HEK293 (cell line): ENCODE data around the gene PTPRF.
A peak's percentile ranks its signal among the peaks of the same experiment; 100 is the strongest.

Experiments used
- CTCF ChIA-PET: fragments of 350-600 bp; formaldehyde crosslinking; extraction: SDS; loops from one replicate; lab custom pipeline; 2021; ENCODE audit warnings: antibody characterized with exemption; lab: Yijun Ruan, JAX
- POLR2A ChIA-PET: fragments of 300-600 bp; formaldehyde crosslinking; extraction: SDS; loops from one replicate; lab custom pipeline; 2020; ENCODE audit warnings: antibody characterized with exemption, inconsistent platforms; lab: Yijun Ruan, JAX
- H3K27ac ChIP-seq: fragments of 200-500 bp; sonication (Bioruptor generic); 2 replicates; pipeline ENCODE4 v1.5.1; 2014; ENCODE audit warnings: low read depth, low read length, control low read depth, inconsistent platforms; ENCODE audit errors: extremely low read depth
- H3K36me3 ChIP-seq, 2 experiments: fragments of 200-500 bp in 1 of 2; sonication (Bioruptor generic) in 1 of 2; 1 replicate in 1 of 2; 2 replicates in 1 of 2; pipeline ENCODE4 v1.5.1; 2014 to 2017; ENCODE audit warnings: inconsistent platforms in 2 of 2, low read length in 2 of 2; ENCODE audit not compliant: control insufficient read depth in 2 of 2, insufficient read depth in 1 of 2
- H3K4me1 ChIP-seq: fragments of 200-500 bp; sonication (Bioruptor generic); 2 replicates; pipeline ENCODE4 v1.5.1; 2014; ENCODE audit warnings: mild to moderate bottlenecking, low read length, inconsistent platforms; ENCODE audit not compliant: control insufficient read depth, insufficient read depth
- H3K4me3 ChIP-seq: 2 replicates; pipeline ENCODE4 v1.5.1; 2011; ENCODE audit warnings: low read depth, mild to moderate bottlenecking, control low read depth, low read length, moderate library complexity
- H3K9me3 ChIP-seq: fragments of 200-500 bp; sonication (Bioruptor generic); 2 replicates; pipeline ENCODE4 v1.5.1; 2014; ENCODE audit warnings: low read depth, low read length, inconsistent platforms; ENCODE audit not compliant: control insufficient read depth, insufficient read depth
- CTCF ChIP-seq: fragments of 450-650 bp; formaldehyde crosslinking; IDR thresholded peaks from 2 replicates; pipeline ENCODE4 v1.5.1; 2016; ENCODE audit warnings: missing biosample characterization, missing genetic modification characterization
- KLF1 ChIP-seq: fragments of 450-650 bp; formaldehyde crosslinking; IDR thresholded peaks from 2 replicates; pipeline ENCODE4 v1.5.1; 2016; ENCODE audit warnings: missing biosample characterization, missing genetic modification characterization
- PRDM1 ChIP-seq: fragments of 450-650 bp; formaldehyde crosslinking; IDR thresholded peaks from 2 replicates; pipeline ENCODE4; 2016; ENCODE audit warnings: missing biosample characterization, missing genetic modification characterization
- SCRT2 ChIP-seq: fragments of 450-650 bp; formaldehyde crosslinking; IDR thresholded peaks from 2 replicates; pipeline ENCODE4 v1.5.1; 2016; ENCODE audit warnings: missing biosample characterization, missing genetic modification characterization
- ZBTB49 ChIP-seq: fragments of 450-650 bp; formaldehyde crosslinking; IDR thresholded peaks from 2 replicates; pipeline ENCODE4 v1.5.1; 2016; ENCODE audit warnings: missing biosample characterization, missing genetic modification characterization, low read depth
- ZBTB6 ChIP-seq: fragments of 450-650 bp; formaldehyde crosslinking; IDR thresholded peaks from 2 replicates; pipeline ENCODE4 v1.5.1; 2017; ENCODE audit warnings: missing biosample characterization, missing genetic modification characterization
- ZNF19 ChIP-seq: fragments of 450-650 bp; formaldehyde crosslinking; IDR thresholded peaks from 2 replicates; pipeline ENCODE4; 2016; ENCODE audit warnings: missing biosample characterization, missing genetic modification characterization, low read depth
- ZNF2 ChIP-seq: fragments of 450-650 bp; formaldehyde crosslinking; IDR thresholded peaks from 2 replicates; pipeline ENCODE4 v1.5.1; 2016; ENCODE audit warnings: missing biosample characterization, missing genetic modification characterization
- ZNF335 ChIP-seq: fragments of 450-650 bp; formaldehyde crosslinking; conservative IDR thresholded peaks from 2 replicates; pipeline ENCODE4 v1.5.1; 2016; ENCODE audit warnings: missing biosample characterization, missing genetic modification characterization
- ZNF394 ChIP-seq: fragments of 450-650 bp; formaldehyde crosslinking; IDR thresholded peaks from 2 replicates; pipeline ENCODE4 v1.5.1; 2016; ENCODE audit warnings: missing biosample characterization, missing genetic modification characterization, mild to moderate bottlenecking, moderate library complexity, borderline replicate concordance
- ZNF416 ChIP-seq: fragments of 450-650 bp; formaldehyde crosslinking; IDR thresholded peaks from 2 replicates; pipeline ENCODE4 v1.5.1; 2016; ENCODE audit warnings: missing biosample characterization, missing genetic modification characterization
- ZNF423 ChIP-seq: fragments of 450-650 bp; formaldehyde crosslinking; IDR thresholded peaks from 2 replicates; pipeline ENCODE4 v1.5.1; 2016; ENCODE audit warnings: missing biosample characterization, missing genetic modification characterization
- ZNF639 ChIP-seq: fragments of 450-650 bp; formaldehyde crosslinking; IDR thresholded peaks from 2 replicates; pipeline ENCODE4 v1.5.1; 2016; ENCODE audit warnings: missing biosample characterization, missing genetic modification characterization
- ZNF707 ChIP-seq: fragments of 450-650 bp; formaldehyde crosslinking; IDR thresholded peaks from 2 replicates; pipeline ENCODE4 v1.5.1; 2016; ENCODE audit warnings: missing biosample characterization, missing genetic modification characterization
- ZNF791 ChIP-seq: fragments of 450-650 bp; formaldehyde crosslinking; IDR thresholded peaks from 2 replicates; pipeline ENCODE4 v1.5.1; 2016; ENCODE audit warnings: missing biosample characterization, missing genetic modification characterization
- ZNF843 ChIP-seq: fragments of 450-650 bp; formaldehyde crosslinking; IDR thresholded peaks from 2 replicates; pipeline ENCODE4 v1.5.1; 2016; ENCODE audit warnings: missing biosample characterization, missing genetic modification characterization

The PTPRF gene

DNA sequence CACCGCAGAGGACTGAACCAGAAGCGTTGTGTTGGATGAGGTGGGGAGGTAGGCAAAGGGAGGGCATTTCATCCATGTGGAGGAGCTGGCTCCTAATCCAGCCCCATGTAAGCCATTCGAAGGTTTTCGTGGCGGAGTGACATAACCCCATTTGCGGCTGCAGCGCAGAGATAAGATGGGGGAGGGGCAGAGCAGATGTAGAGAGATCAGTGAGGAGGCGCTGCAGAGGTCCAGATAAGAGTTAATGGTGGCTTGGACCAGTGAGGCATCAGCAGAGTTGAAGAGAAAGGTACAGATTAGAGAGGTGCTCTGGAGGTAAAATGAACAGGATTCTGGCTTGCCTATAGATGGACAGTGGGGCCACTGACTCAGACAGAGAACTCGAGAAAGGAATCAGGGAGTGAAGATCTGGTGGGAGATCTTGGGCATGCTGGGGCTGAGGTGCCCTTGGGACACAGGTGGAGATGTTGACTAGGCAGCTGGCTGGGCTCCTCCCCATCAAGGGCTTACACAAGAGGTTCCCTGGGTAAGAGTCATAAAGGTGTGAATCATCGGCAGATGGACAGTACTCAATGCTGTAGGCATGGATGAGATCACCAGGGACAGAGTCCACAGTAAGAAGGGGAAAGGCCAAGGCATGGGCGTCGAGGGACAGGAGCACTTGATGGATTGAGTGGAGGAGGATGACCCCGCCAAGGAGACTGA is 7.8 kb upstream of the PTPRF start (continued):
- no peak for TF ChIP-seq ZBTB49 (tag by site-specific recombination)
- TF ChIP-seq CTCF (tag by site-specific recombination) = no peak
- TF ChIP-seq ZNF423 (tag by site-specific recombination) = no peak
- TF ChIP-seq ZNF416 (tag by site-specific recombination) = no peak
- 0 out of 2 replicates have a peak, but pooled peaks have one; percentile 22 for TF ChIP-seq KLF1 (tag by site-specific recombination)
- TF ChIP-seq ZNF639 (tag by site-specific recombination) = peak; percentile 62; the same call in 1 of the 2 replicates
- TF ChIP-seq ZBTB6 (tag by site-specific recombination) = no peak
- TF ChIP-seq ZNF335 (tag by site-specific recombination) = no peak
- no peak for TF ChIP-seq ZNF2 (tag by site-specific recombination)
- no peak for TF ChIP-seq ZNF19 (tag by site-specific recombination)
- no peak for TF ChIP-seq ZNF791 (tag by site-specific recombination)

- POLR2A ChIA-PET = interaction anchor here (0.8 to 1.7 kb wide), 2 partner anchors 57 to 125 kb away, joined by 3 to 7 read pairs; partner anchors contain the start of gene KDM4A
- H3K27ac ChIP-seq = no peak overlapping the region
- TF ChIP-seq SCRT2 (tag by site-specific recombination) = 0 out of 2 replicates have a peak, but pooled peaks have one; percentile 16
- no peak for TF ChIP-seq ZNF394 (tag by site-specific recombination)
- TF ChIP-seq, all 188 proteins: peak for 1
- CTCF ChIA-PET = interaction anchor here (0.7 kb wide), 1 partner anchor 85 kb away, joined by 3 read pairs; no protein-coding TSS in a partner anchor
- no peaks in the 10 kb centered on the region for H3K9me3 ChIP-seq
- H3K36me3 ChIP-seq = no peaks in the 10 kb centered on the region
- no peaks in the 10 kb centered on the region for H3K4me1 ChIP-seq
- no peak overlapping the region for H3K4me3 ChIP-seq
Observed at GRCh38 chr1:43524804-43525203, 5.9 kb upstream of the PTPRF start.

DNA sequence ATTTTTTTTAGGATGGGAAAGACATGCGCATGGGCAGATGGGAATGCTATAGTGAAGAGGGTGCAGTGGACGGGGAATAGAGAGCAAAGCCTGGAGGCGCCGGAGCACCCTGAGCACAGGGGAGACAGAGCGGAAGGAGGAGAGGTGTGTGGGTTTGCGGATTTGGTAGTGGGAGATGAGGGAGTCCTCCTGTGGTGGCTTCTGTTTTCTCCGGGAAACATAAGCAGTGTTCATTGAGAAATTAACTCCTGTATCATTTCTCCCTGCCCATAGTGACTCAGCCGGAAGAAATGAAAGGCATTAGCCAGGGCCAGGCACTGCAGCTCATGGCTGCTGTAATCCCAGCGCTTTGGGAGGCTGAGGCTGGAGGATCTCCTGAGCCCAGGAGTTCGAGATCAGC is 4.7 kb upstream of the PTPRF start:
- ChIA-PET POLR2A (no interaction called here), CTCF (interaction anchor here (0.6 to 4.6 kb wide), 7 partner anchors 8 to 511 kb away, joined by 3 to 27 read pairs (median 6); no protein-coding TSS in a partner anchor)
- Histone ChIP-seq H3K4me3 (no peak overlapping the region), H3K36me3 (no peaks in the 10 kb centered on the region), H3K27ac (no peak overlapping the region), H3K4me1 (0 out of 2 replicates have a peak, but pooled peaks cover 2% of the 10 kb centered on the region), H3K9me3 (no peaks in the 10 kb centered on the region)
- no peak for TF ChIP-seq CTCF (tag by site-specific recombination)
- no peak for TF ChIP-seq ZNF335 (tag by site-specific recombination)
- no peak for TF ChIP-seq ZNF843 (tag by site-specific recombination)
- TF ChIP-seq ZNF707 (tag by site-specific recombination) = no peak
- TF ChIP-seq PRDM1 (tag by site-specific recombination) = peak; percentile 32; the same call in 1 of the 2 replicates
